DMS79 (cell line): ENCODE measurements around the gene DNAJC17.

Experiments used
- DNase-seq: peaks from one replicate; lab custom pipeline; 2025; lab: John Stamatoyannopoulos, UW

Gene DNAJC17

GRCh38 chr15:40807028-40807887 is at the start of gene DNAJC17, which contains the start of gene ZFYVE19:
Gene DNAJC17, minus strand, starts transcription at chr15:40807473. Its CDS starts 27 bp downstream, at chr15:40807446.
Gene ZFYVE19, plus strand, starts transcription at chr15:40807089. Its CDS starts 501 bp downstream, at chr15:40807590.
- peak; percentile 88 for DNase-seq

GRCh38 chr15:40856746-40857145 is 49.5 kb upstream of the DNAJC17 start:
- DNase-seq, result no peak

- no peak for DNase-seq
Observed at GRCh38 chr15:40855706-40856234, 48.5 kb upstream of the DNAJC17 start.

GRCh38 chr15:40854161-40854560 is 46.9 kb upstream of the DNAJC17 start:
- DNase-seq, result no peak

- no peak for DNase-seq
Observed at GRCh38 chr15:40853241-40853890, 46.1 kb upstream of the DNAJC17 start.

GRCh38 chr15:40852529-40852928 is 45.3 kb upstream of the DNAJC17 start:
- DNase-seq, result no peak

GRCh38 chr15:40850576-40851112 is 43.4 kb upstream of the DNAJC17 start:
- no peak for DNase-seq

GRCh38 chr15:40847223-40847961 is 40.1 kb upstream of the DNAJC17 start:
- peak; percentile 44 for DNase-seq

GRCh38 chr15:40846841-40847222 is 39.6 kb upstream of the DNAJC17 start:
- no peak for DNase-seq

GRCh38 chr15:40845511-40846284 is 38.4 kb upstream of the DNAJC17 start:
- DNase-seq, result no peak

GRCh38 chr15:40845036-40845435 is 37.8 kb upstream of the DNAJC17 start:
- DNase-seq, result no peak

- no peak for DNase-seq
Observed at GRCh38 chr15:40844696-40845030, 37.4 kb upstream of the DNAJC17 start.

- DNase-seq, result no peak
Observed at GRCh38 chr15:40843885-40844695, 36.8 kb upstream of the DNAJC17 start, which contains the start of gene SPINT1. Gene SPINT1, plus strand, starts transcription at chr15:40844048. Its CDS starts 507 bp downstream, at chr15:40844555.

GRCh38 chr15:40843261-40843884 is 36.1 kb upstream of the DNAJC17 start:
- no peak for DNase-seq

- DNase-seq, result no peak
Observed at GRCh38 chr15:40841741-40842140, 34.5 kb upstream of the DNAJC17 start.

GRCh38 chr15:40838756-40839155 is 31.5 kb upstream of the DNAJC17 start:
- no peak for DNase-seq

GRCh38 chr15:40836020-40836419 is 28.7 kb upstream of the DNAJC17 start:
- DNase-seq, result no peak

- DNase-seq, result no peak
Observed at GRCh38 chr15:40832903-40833302, 25.6 kb upstream of the DNAJC17 start.

- no peak for DNase-seq
Observed at GRCh38 chr15:40831861-40832260, 24.6 kb upstream of the DNAJC17 start.

- DNase-seq, result peak; percentile 79
Observed at GRCh38 chr15:40830884-40831283, 23.6 kb upstream of the DNAJC17 start.
